ENCODE measurements around the gene EFCC1.

The EFCC1 gene

DNA sequence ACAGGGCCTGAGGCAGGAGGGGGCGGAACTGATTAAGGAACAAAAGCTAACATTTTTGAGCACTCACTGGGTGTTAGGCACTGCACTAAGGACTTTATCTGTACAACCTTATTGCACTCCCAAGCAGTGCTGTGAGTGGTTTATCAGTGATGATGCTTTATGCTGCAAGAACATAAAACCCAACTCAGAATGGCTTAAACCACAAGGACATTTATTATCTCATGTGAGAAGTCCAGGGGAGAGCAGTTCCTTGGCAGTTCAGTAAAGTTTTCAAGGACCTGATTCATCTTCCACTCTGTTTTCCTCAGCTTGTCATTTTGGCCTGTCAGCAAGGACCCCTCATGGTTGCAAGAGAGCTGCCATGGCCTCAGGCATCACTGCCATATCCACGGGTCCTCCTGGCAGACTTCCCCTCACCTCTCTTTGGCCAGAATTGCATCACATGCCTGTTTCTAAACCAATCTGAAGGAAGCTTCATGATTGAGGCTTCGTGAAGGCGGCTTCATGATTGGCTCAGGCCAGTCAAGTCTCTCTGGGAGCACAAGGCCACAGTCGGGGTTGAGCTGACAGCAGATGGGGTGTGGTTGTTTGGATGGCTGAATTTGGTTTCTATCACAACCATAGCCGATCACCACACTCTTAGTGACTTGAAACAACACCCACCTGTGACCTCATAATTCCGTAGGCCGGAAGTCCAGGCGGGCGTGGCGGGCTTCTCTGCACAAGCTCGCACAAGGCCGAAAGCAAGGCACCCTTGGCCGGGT is 15.8 kb downstream of the EFCC1 start:
- DNase-seq: no peak

GRCh38 chr3:129017484-129017899 is 16.4 kb downstream of the EFCC1 start:
- DNase-seq: no peak

DNA sequence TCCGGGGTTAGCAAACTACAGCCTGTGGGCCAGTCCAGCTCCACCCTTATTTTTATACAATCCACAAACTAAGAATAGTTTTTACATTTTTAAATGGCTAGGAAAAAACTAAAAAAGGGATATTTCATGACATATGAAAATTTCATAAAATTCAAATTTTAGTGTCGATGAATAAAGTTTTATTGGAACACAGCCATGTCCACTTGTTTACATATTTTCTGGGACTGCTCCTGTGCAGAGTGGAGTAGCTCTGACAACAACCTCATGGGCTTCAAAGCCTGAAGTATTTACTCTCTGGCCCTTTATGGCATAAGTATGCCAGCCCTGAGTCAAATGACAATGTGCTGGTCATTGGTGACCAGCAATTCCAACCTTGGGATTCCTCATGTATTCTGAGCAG is 17.2 kb downstream of the EFCC1 start:
- DNase-seq: no peak

- DNase-seq: no peak
These were observed 17.6 kb downstream of the EFCC1 start for GRCh38 chr3:129018751-129019150.

DNA sequence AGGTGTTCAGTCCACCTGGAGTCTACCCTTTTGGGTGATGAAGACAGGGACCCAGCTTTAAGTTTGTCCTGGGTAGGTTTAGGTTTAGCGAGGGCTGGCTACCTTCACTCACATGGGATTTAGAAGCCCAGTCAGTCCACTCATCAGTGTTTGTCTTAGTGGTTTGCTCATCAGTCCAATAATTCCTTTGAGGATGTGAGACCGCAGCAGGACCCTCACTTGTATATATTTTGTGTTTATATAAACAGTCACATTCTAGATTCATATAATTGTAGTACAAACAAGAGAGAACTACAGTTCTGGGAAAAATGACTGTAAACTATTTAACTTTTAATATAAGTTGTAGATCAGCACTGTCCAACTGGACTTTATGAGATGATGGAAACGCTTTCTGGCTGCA is 18.2 kb downstream of the EFCC1 start:
- DNase-seq: no peak

- no peak for DNase-seq
These were observed 19.6 kb downstream of the EFCC1 start for GRCh38 chr3:129020691-129021090.

DNA sequence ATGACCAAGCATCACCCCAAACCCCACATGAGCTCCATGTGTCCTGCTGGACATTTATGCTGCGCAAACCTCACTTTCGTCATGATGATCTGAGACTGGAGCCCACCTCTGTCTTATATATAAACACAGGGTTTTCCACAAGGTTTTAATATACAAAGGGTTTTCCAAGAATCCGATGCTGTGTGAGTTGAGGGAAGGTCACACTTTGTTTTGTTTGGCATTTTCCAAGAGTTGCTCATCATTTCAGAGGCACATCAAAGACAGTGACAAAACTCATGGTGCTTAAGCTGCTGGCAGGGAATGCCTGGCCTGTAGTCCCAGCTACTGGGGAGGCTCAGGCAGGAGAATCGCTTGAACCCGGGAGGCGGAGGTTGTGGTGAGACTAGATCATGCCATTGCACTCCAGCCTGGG is 20.0 kb downstream of the EFCC1 start:
- DNase-seq: no peak

- DNase-seq: no peak
These were observed 21.3 kb downstream of the EFCC1 start for GRCh38 chr3:129022114-129023007.

DNA sequence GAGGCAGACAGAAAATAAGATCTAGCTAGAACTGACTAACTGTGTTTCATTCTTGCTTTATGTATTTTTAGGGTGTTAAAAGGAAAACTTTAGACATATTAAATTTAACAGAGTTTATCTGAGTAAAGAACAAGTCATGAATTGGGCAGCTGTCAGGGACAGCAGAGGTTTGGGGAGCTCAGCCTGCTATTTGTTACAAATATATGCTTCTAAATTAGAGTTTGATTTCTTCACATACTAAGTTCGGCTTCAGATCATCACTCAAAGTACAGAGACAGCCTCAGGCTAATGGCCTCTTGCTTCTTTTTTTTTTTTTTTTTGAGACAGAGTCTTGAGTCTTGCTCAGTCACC is 21.9 kb downstream of the EFCC1 start:
- no peak for DNase-seq

DNA sequence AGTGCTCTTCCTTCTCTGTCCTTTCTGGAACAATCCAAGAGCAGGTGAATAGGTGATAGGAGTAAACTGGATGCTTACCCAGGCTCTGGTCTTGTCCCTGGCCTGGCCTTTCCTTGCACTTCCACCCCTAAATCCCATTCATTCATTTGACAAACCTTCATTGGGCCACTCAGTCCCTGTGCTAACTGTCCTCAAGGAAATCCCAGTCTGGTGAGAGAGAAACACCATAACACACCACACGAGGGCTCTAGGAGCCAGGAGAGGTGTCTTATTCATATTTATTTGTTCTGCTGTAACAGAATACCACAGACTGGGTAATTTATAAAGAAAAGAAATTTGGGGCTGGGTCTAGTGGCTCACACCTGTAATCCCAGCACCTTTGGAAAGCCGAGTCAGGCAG is 22.8 kb downstream of the EFCC1 start:
- DNase-seq: no peak

- DNase-seq: no peak
These were observed 24.0 kb downstream of the EFCC1 start for GRCh38 chr3:129025108-129025507.

- DNase-seq: no peak
These were observed 24.8 kb downstream of the EFCC1 start for GRCh38 chr3:129025691-129026435.

DNA sequence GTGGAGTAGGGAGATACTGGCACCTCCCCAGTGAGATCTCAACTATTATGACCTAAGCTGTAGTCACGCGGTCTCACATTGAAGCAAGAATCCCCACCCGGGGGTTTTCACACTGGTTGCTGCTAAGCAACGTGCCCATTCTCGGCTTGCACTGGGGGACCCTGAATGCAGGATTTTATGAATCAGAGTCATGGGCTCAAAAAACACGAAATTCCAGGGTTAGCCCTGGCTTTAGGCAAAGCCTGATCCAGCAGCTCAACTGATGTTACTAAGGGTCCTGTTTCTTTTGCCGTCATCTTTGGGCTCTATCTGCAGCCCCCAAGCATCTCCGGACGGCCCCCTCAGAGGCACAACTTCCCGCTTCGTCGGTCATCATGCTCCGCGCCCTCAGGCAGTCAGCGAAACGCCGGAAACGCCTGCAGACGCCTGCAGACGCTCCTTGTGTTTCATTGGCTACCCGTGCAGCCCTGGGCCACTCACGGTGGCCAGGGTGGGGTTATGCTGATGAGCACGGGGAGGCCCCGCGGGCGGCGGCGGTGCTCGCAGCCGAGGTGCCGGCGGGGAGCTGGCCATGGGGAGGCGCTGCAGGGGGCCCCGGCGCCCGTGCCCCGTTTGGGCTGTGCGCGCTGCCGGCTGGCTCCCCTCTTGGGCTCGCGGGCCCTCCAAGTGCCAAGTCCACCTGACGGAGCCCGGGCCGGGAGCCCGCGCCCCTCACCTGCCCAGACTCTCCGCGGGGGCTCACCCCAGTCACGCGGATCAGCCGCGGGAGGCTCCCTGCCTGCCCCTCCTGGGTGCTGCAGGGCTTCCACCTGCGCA is 25.8 kb downstream of the EFCC1 start:
- peak; percentile 88 for DNase-seq

DNA sequence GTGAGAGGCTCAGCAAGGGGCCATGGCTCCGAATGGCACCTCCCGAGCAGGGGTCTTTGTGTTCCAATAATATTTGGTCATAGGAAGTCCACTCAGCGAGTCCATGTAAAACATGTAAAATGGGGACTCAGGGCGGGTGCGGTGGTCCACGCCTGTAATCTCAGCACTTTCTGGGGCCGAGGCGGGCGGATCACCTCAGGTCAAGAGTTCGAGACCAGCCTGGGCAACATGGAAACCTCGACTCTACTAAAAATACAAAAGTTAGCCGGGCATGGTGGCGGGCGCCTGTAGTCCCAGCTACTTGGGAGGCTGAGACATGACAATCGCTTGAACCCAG is 26.4 kb downstream of the EFCC1 start:
- no peak for DNase-seq

DNA sequence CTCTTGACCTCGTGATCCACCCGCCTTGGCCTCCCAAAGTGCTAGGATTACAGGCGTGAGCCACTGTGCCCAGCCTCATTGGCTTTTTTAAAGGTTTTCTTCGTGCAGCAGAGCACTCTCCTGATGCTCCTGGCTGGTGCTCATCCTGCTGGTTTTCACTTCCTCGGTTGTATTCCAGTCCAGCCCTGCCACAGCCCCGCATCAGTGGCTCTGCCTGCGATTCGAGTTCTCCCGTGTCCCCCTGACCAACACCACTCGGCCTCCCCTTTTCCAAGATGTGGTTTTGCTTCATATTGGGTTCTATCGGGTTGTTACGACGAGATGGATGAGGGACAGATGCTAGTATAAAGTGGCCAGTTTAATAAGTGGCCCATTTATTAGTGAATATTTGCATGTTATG is 27.8 kb downstream of the EFCC1 start:
- DNase-seq: no peak

DNA sequence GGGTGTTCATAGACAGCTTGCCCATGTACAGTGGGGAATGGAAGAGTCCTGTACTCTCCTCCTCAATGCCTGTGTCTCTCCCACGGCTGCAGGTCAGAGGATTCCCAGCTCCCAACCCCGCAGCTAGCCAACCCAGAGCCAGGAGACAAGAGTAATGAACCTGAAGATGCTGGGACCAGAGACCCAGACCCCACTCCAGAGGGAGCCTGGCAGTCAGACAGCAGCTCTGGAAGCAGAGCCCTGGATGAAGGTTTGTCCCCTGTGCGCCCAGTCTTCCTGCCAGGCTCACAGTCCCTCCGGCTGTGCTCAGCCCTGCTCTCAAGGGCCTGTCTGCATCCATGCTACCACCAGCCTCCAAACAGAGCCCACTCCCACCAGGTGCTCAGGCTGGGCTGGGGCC is 29.5 kb downstream of the EFCC1 start:
- DNase-seq: no peak

DNA sequence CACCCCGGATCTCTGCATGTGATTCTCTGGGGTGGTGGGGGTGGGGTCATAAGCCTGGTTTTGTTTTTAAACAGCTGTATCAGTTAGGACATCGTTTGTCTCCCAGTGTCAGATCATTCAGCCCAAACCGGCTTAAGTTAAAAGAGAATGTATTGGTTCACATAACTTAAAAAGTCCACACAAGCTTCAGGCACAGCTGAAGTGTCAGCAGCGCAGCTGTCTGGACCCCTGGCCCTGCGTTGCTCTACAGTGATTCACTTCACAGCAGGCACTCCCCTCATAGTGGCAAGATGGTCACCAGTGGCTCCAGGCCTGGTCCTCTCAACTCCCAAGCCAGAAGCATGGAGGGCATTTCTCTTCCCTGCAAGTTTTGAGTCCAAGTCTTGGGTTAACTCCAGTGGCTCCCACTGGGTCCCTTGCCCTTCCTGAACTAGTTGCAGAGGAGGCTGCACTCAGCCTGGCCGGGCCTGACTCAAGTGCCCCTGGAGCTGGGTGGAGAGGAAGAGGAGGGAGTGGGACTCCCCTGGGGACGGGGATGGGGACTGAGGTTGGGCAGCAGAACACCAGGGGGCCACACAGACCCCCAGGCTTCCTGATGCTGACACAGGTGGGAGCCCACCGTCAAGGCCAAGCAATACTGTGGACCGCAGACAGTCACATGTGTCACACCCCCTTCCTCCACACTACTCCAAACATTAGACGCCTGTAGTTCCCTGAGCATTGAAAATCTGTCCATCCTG is 30.5 kb downstream of the EFCC1 start:
- DNase-seq: no peak

DNA sequence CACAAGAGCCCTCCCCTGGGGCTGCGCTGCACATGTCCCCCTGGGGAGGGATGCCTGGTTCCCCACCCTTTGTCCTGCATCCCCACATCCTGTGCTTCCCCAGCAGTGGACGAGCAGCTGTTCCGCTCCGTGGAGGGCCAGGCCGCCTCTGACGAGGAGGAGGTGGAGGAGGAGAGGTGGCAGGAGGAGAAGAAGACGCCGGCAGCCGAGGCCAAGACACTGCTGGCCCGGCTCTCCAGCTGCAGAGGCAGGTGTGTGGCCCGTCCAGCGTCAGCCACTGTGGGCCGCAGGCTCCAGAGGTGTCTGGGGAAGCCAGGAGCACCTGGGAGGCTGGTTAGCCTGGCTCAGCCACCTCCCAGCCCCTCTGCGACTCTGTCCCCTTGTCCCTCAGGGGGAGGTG is 31.6 kb downstream of the EFCC1 start:
- no peak for DNase-seq

- no peak for DNase-seq
These were observed 32.0 kb downstream of the EFCC1 start for GRCh38 chr3:129033151-129033550.

GRCh38 chr3:129033633-129034321 is 32.7 kb downstream of the EFCC1 start:
- no peak for DNase-seq

- DNase-seq: no peak
These were observed 33.5 kb downstream of the EFCC1 start for GRCh38 chr3:129034642-129035041.

Measured in NCI-H524 treated with DMSO at 0.1 percent for 48 hours (cell line).